ENCODE measurements around the gene KY.

KY gene

GRCh38 chr3:134644731-134645514, 5.9 kb downstream of the KY start:
- no peak for DNase-seq (ENCODE audit: low spot score)

GRCh38 chr3:134643150-134643675, 7.6 kb downstream of the KY start:
- no peak for DNase-seq (ENCODE audit: low spot score)

GRCh38 chr3:134642445-134643149, 8.2 kb downstream of the KY start:
- DNase-seq (ENCODE audit: low spot score): no peak

GRCh38 chr3:134641671-134642300, 9.0 kb downstream of the KY start:
- DNase-seq (ENCODE audit: low spot score): no peak

- no peak for DNase-seq (ENCODE audit: low spot score)
These were observed 9.9 kb downstream of the KY start for GRCh38 chr3:134640872-134641470.

GRCh38 chr3:134640378-134640777, 10.4 kb downstream of the KY start:
- no peak for DNase-seq (ENCODE audit: low spot score)

GRCh38 chr3:134638385-134639030, 12.3 kb downstream of the KY start:
- no peak for DNase-seq (ENCODE audit: low spot score)

GRCh38 chr3:134636406-134636805, 14.4 kb downstream of the KY start:
- no peak for DNase-seq (ENCODE audit: low spot score)

- no peak for DNase-seq (ENCODE audit: low spot score)
These were observed 20.3 kb downstream of the KY start for GRCh38 chr3:134630506-134630905.

GRCh38 chr3:134628884-134629283, 21.9 kb downstream of the KY start:
- DNase-seq (ENCODE audit: low spot score): no peak

GRCh38 chr3:134627831-134628230, 23.0 kb downstream of the KY start:
- no peak for DNase-seq (ENCODE audit: low spot score)

- no peak for DNase-seq (ENCODE audit: low spot score)
These were observed 24.7 kb downstream of the KY start for GRCh38 chr3:134625885-134626741.

GRCh38 chr3:134625462-134625861, 25.4 kb downstream of the KY start:
- DNase-seq (ENCODE audit: low spot score): no peak

GRCh38 chr3:134624537-134625287, 26.1 kb downstream of the KY start:
- no peak for DNase-seq (ENCODE audit: low spot score)

GRCh38 chr3:134623615-134624245, 27.1 kb downstream of the KY start:
- DNase-seq (ENCODE audit: low spot score): no peak

- DNase-seq (ENCODE audit: low spot score): no peak
These were observed 27.9 kb downstream of the KY start for GRCh38 chr3:134622806-134623365.

- no peak for DNase-seq (ENCODE audit: low spot score)
These were observed 29.0 kb downstream of the KY start for GRCh38 chr3:134621854-134622253.

GRCh38 chr3:134620476-134621115, 30.2 kb downstream of the KY start:
- DNase-seq (ENCODE audit: low spot score): no peak

GRCh38 chr3:134619884-134620445, 30.9 kb downstream of the KY start:
- DNase-seq (ENCODE audit: low spot score): no peak
